WTC11 (cell line): ENCODE data around the gene CDH22. TPM values are rescaled to one million over a fixed set of nuclear protein-coding genes. Genes with fewer than 3 reads are reported as not detected.

Experiments
- ATAC-seq: fragments of 200-7000 bp; cut with Tn5 transposase; 2 replicates; pipeline ENCODE4 v1.10.0; 2021; ENCODE audit warnings: mild to moderate bottlenecking, moderate library complexity
- CTCF ChIA-PET: fragments of 300-600 bp; sonication (Branson Sonifier 250); formaldehyde crosslinking; loops from one replicate; lab custom pipeline; 2021; ENCODE audit warnings: antibody characterized with exemption; lab: Charles Lee
- POLR2A ChIA-PET: fragments of 350-600 bp; sonication (Branson Sonifier 250); formaldehyde crosslinking; loops from one replicate; lab custom pipeline; 2021; ENCODE audit warnings: antibody characterized with exemption; lab: Charles Lee
- DNase-seq: peaks from one replicate; pipeline ENCODE4 v3.0.0; 2021; ENCODE audit warnings: low spot score
- H3K27ac Mint-ChIP-seq: 2 replicates; pipeline ENCODE4 v1.8.0; 2021; ENCODE audit warnings: mixed read lengths
- H3K27me3 Mint-ChIP-seq: 2 replicates; pipeline ENCODE4 v1.8.0; 2021; ENCODE audit warnings: low read depth, mild to moderate bottlenecking, moderate library complexity, mixed read lengths
- H3K36me3 Mint-ChIP-seq: 2 replicates; pipeline ENCODE4 v1.8.0; 2021; ENCODE audit warnings: mixed read lengths
- H3K4me1 Mint-ChIP-seq: 2 replicates; pipeline ENCODE4 v1.8.0; 2022; ENCODE audit warnings: mixed read lengths
- H3K4me3 Mint-ChIP-seq: 2 replicates; pipeline ENCODE4 v1.8.0; 2021; ENCODE audit warnings: mild to moderate bottlenecking, moderate library complexity, mixed read lengths
- H3K9me3 Mint-ChIP-seq: 2 replicates; pipeline ENCODE4 v1.8.0; 2021; ENCODE audit warnings: mixed read lengths
- CREM ChIP-seq: sonication (generic); formaldehyde crosslinking; IDR thresholded peaks from 2 replicates; pipeline ENCODE4 v1.8.1; 2022; ENCODE audit warnings: mild to moderate bottlenecking, missing genetic modification reagents, moderate library complexity
- ELF4 ChIP-seq: sonication (generic); formaldehyde crosslinking; IDR thresholded peaks from 2 replicates; pipeline ENCODE4 v1.8.1; 2022; ENCODE audit warnings: low read depth, mild to moderate bottlenecking, moderate library complexity, missing genetic modification reagents
- GABPB1 ChIP-seq: sonication (generic); formaldehyde crosslinking; IDR thresholded peaks from 2 replicates; pipeline ENCODE4 v1.8.1; 2023; ENCODE audit warnings: mild to moderate bottlenecking, missing genetic modification reagents
- GRHL2 ChIP-seq: fragments of 250-450 bp; sonication (Bioruptor Pico); IDR thresholded peaks from 2 replicates; pipeline ENCODE4 v1.8.0; 2022; ENCODE audit warnings: mild to moderate bottlenecking, moderate library complexity; ENCODE audit not compliant: insufficient replicate concordance, severe bottlenecking
- GTF2I ChIP-seq: fragments of 250-450 bp; sonication (Bioruptor Pico); conservative IDR thresholded peaks from 2 replicates; pipeline ENCODE4 v1.4.0; 2021; ENCODE audit warnings: mild to moderate bottlenecking
- MYBL2 ChIP-seq: sonication (generic); formaldehyde crosslinking; IDR thresholded peaks from 2 replicates; pipeline ENCODE4 v1.8.1; 2023; ENCODE audit warnings: mild to moderate bottlenecking, moderate library complexity, missing genetic modification reagents
- NR1H2 ChIP-seq: sonication (generic); formaldehyde crosslinking; IDR thresholded peaks from 2 replicates; pipeline ENCODE4 v1.9.0; 2021; ENCODE audit warnings: mild to moderate bottlenecking, moderate library complexity, missing genetic modification reagents
- NR3C1 ChIP-seq: sonication (generic); formaldehyde crosslinking; conservative IDR thresholded peaks from 2 replicates; pipeline ENCODE4 v1.8.1; 2023; ENCODE audit warnings: low read depth, mild to moderate bottlenecking, missing genetic modification reagents
- SMAD4 ChIP-seq: sonication (generic); formaldehyde crosslinking; IDR thresholded peaks from 2 replicates; pipeline ENCODE4 v1.8.0; 2022; ENCODE audit warnings: mild to moderate bottlenecking, missing genetic modification reagents
- ZNF138 ChIP-seq: sonication (generic); formaldehyde crosslinking; conservative IDR thresholded peaks from 2 replicates; pipeline ENCODE4 v1.8.1; 2022; ENCODE audit warnings: mild to moderate bottlenecking, moderate library complexity, missing genetic modification reagents
- ZNF219 ChIP-seq: sonication (generic); formaldehyde crosslinking; IDR thresholded peaks from 2 replicates; pipeline ENCODE4 v1.8.0; 2023; ENCODE audit warnings: missing genetic modification reagents, mild to moderate bottlenecking, borderline replicate concordance
- total RNA-seq: library from RNA; stranded (reverse); gene quantifications from 3 replicates; pipeline ENCODE4 v1.2.3, GENCODE V29; 2021
- TF ChIP-seq, protein P1 (sequence below): sonication (generic); formaldehyde crosslinking; IDR thresholded peaks from 2 replicates; pipeline ENCODE4 v1.8.1; 2023; ENCODE audit warnings: mild to moderate bottlenecking, missing genetic modification reagents, moderate library complexity
- TF ChIP-seq, protein P2 (sequence below): fragments of 200-600 bp; IDR thresholded peaks from 2 replicates; pipeline ENCODE4 v1.8.0; 2022; ENCODE audit warnings: antibody characterized with exemption
- TF ChIP-seq, protein P3 (sequence below): sonication (generic); formaldehyde crosslinking; IDR thresholded peaks from 2 replicates; pipeline ENCODE4 v1.8.0; 2023; ENCODE audit warnings: missing genetic modification reagents
- TF ChIP-seq, protein P4 (sequence below): sonication (generic); formaldehyde crosslinking; IDR thresholded peaks from 2 replicates; pipeline ENCODE4 v1.8.0; 2022; ENCODE audit warnings: mild to moderate bottlenecking, missing genetic modification reagents
- TF ChIP-seq, protein P5 (sequence below): sonication (generic); formaldehyde crosslinking; IDR thresholded peaks from 2 replicates; pipeline ENCODE4 v1.8.1; 2022; ENCODE audit warnings: low read depth, mild to moderate bottlenecking, moderate library complexity, missing genetic modification reagents, borderline replicate concordance

CDH22 gene
- total RNA-seq, 1 experiment from 2014 or later = 0.13 TPM

DNA sequence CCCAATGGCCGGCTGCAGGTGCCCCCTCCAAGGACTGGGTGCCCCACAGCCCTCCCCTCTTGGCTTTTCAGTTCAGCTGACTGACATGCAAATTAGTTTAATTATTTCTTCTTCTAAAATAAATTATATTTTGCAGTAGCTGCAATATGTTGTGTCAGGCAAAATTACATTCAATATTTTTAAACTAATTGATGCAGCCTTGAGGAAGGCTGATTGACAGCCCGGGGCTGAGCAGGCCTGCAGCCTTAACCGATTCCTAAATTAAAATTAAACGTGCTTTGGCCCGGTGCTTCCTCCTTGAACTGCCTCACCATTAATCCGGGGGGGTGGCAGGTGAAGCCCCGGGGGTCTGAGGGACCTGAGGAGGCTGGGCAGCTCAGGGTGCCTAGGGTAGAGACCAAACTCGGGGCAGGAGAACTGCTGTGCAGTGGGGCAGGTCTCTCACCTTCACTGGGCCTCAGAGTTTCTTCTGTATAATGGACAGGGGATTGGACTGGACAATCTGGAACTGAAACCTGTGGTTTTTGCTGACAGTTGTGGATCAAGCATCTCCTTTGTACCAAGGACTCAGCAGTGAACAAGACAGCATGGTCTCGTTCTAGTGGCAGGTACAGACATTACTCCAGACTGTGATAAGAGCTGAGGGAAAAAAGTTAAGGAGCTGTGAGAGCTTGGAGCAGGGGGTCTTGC lies 117.7 kb downstream of the CDH22 start (continued):
- TF ChIP-seq GRHL2 (CRISPR knock-in tag) = no peak
- no peak for TF ChIP-seq ZNF219 (CRISPR knock-in tag)
- TF ChIP-seq NR3C1 (CRISPR knock-in tag) = no peak
- TF ChIP-seq MYBL2 = no peak
- TF ChIP-seq, protein P1, sequence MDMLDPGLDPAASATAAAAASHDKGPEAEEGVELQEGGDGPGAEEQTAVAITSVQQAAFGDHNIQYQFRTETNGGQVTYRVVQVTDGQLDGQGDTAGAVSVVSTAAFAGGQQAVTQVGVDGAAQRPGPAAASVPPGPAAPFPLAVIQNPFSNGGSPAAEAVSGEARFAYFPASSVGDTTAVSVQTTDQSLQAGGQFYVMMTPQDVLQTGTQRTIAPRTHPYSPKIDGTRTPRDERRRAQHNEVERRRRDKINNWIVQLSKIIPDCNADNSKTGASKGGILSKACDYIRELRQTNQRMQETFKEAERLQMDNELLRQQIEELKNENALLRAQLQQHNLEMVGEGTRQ (CRISPR knock-in tag) = no peak
- TF ChIP-seq, protein P2, sequence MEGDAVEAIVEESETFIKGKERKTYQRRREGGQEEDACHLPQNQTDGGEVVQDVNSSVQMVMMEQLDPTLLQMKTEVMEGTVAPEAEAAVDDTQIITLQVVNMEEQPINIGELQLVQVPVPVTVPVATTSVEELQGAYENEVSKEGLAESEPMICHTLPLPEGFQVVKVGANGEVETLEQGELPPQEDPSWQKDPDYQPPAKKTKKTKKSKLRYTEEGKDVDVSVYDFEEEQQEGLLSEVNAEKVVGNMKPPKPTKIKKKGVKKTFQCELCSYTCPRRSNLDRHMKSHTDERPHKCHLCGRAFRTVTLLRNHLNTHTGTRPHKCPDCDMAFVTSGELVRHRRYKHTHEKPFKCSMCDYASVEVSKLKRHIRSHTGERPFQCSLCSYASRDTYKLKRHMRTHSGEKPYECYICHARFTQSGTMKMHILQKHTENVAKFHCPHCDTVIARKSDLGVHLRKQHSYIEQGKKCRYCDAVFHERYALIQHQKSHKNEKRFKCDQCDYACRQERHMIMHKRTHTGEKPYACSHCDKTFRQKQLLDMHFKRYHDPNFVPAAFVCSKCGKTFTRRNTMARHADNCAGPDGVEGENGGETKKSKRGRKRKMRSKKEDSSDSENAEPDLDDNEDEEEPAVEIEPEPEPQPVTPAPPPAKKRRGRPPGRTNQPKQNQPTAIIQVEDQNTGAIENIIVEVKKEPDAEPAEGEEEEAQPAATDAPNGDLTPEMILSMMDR = no peak
- TF ChIP-seq, protein P3, sequence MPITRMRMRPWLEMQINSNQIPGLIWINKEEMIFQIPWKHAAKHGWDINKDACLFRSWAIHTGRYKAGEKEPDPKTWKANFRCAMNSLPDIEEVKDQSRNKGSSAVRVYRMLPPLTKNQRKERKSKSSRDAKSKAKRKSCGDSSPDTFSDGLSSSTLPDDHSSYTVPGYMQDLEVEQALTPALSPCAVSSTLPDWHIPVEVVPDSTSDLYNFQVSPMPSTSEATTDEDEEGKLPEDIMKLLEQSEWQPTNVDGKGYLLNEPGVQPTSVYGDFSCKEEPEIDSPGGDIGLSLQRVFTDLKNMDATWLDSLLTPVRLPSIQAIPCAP = no peak
- TF ChIP-seq ZNF138 (CRISPR knock-in tag) = no peak
- no peak for TF ChIP-seq NR1H2 (CRISPR knock-in tag)

DNA sequence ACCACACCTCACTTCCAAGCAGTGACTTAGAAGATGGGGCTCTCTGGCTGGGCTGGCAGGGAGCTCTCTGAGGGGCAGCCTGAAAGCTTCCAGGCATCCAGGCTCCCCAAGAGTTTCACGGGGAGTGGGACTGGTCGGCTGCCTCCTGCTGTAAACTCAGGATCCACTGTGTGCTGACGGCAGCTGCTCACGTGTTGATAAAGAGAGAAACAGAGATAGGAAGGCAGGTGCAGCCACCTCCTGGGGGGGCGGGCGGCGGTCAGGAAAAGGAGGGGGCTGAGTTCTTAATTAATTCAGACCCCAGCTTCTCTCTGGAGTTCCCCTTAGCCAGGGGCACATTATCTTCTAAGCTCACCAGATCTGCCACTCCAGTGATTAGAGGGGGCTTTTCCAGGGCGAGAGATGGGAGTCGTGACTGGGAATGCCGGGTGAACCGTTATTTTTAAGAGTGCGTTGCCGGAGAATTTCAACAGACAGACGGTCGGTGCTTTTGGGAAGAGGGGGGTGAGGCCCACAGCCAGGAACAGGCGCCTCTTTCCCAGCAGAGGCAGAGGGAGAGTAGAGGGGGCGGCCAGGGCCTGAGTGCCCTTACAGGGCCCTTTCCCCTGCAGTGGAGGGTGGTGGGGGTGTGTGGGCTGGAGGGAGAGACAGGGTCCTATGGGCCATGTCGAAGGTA lies 119.3 kb downstream of the CDH22 start:
- H3K27ac Mint-ChIP-seq = no peak overlapping the region
- POLR2A ChIA-PET = interaction anchor here (0.6 kb wide), 1 partner anchor 10 kb away, joined by 3 read pairs; no protein-coding TSS in a partner anchor
- no peaks in the 10 kb centered on the region for H3K36me3 Mint-ChIP-seq
- H3K4me1 Mint-ChIP-seq = peaks cover 5% of the 10 kb centered on the region
- DNase-seq (no peak), ATAC-seq (no peak)
- CTCF ChIA-PET = no interaction called here
- TF ChIP-seq GABPB1 (no peak), GTF2I (CRISPR knock-in tag) (no peak), CREM (CRISPR knock-in tag) (no peak), SMAD4 (CRISPR knock-in tag) (no peak), ELF4 (CRISPR knock-in tag) (no peak)
- TF ChIP-seq, protein P4, sequence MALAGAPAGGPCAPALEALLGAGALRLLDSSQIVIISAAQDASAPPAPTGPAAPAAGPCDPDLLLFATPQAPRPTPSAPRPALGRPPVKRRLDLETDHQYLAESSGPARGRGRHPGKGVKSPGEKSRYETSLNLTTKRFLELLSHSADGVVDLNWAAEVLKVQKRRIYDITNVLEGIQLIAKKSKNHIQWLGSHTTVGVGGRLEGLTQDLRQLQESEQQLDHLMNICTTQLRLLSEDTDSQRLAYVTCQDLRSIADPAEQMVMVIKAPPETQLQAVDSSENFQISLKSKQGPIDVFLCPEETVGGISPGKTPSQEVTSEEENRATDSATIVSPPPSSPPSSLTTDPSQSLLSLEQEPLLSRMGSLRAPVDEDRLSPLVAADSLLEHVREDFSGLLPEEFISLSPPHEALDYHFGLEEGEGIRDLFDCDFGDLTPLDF (CRISPR knock-in tag) = no peak
- TF ChIP-seq, protein P2 = no peak
- TF ChIP-seq, protein P5, sequence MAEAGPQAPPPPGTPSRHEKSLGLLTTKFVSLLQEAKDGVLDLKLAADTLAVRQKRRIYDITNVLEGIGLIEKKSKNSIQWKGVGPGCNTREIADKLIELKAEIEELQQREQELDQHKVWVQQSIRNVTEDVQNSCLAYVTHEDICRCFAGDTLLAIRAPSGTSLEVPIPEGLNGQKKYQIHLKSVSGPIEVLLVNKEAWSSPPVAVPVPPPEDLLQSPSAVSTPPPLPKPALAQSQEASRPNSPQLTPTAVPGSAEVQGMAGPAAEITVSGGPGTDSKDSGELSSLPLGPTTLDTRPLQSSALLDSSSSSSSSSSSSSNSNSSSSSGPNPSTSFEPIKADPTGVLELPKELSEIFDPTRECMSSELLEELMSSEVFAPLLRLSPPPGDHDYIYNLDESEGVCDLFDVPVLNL (CRISPR knock-in tag) = no peak
- peaks cover 3% of the 10 kb centered on the region; the same call in 1 of the 2 replicates for H3K27me3 Mint-ChIP-seq
- peaks cover 4% of the 10 kb centered on the region; the same call in 1 of the 2 replicates for H3K9me3 Mint-ChIP-seq
- no peak overlapping the region for H3K4me3 Mint-ChIP-seq
